Activated T-helper 2 cell treated with anti-CD3 and anti-CD28 coated beads, Interferon-gamma antibody, Interleukin-2, Interleukin-4, amounts not matched to agents 10 μg/mL and 5 μg/mL and 100 μg/mL, durations not matched to agents 14 hours and 24 hours and 36 hours (primary cell): Measurements from ENCODE around the gene ATP5F1C. TPM values are rescaled to one million over a fixed set of nuclear protein-coding genes. Genes with fewer than 3 reads are reported as not detected.
"Not testable (repeated sequence)": the region's sequence is repeated elsewhere in the genome, so short reads cannot be mapped to it uniquely, and the experiment has no call there.

Experiments used
- DNase-seq: peaks from one replicate; pipeline ENCODE4 v3.0.0; 2021; ENCODE audit warnings: low spot score
- H3K27ac Mint-ChIP-seq: one replicate; pipeline ENCODE4 v1.8.0; 2021; ENCODE audit warnings: mixed read lengths
- H3K27me3 Mint-ChIP-seq: one replicate; pipeline ENCODE4 v1.8.0; 2021; ENCODE audit warnings: low read depth, mixed read lengths
- H3K36me3 Mint-ChIP-seq: one replicate; pipeline ENCODE4 v1.8.0; 2021; ENCODE audit warnings: low read depth, mixed read lengths
- H3K4me1 Mint-ChIP-seq: one replicate; pipeline ENCODE4 v1.8.0; 2021; ENCODE audit warnings: low read depth, mixed read lengths
- H3K4me3 Mint-ChIP-seq: one replicate; pipeline ENCODE4 v1.8.0; 2021; ENCODE audit warnings: low read depth, mild to moderate bottlenecking, moderate library complexity, mixed read lengths
- H3K9me3 Mint-ChIP-seq: one replicate; pipeline ENCODE4 v1.8.0; 2021; ENCODE audit warnings: mixed read lengths
- intact Hi-C: fragments of 100-400 bp; cut with micrococcal nuclease; formaldehyde crosslinking; loops from one replicate; pipeline ENCODE4 v1.15.1; 2023
- total RNA-seq: library from RNA; stranded (reverse); gene quantifications from 2 replicates; pipeline ENCODE4 v1.2.3, GENCODE V29; 2022

Gene ATP5F1C
- total RNA-seq, 1 donor from 2014 or later, result 403 TPM

GRCh38 chr10:7773845-7774801 is 13.9 kb upstream of the ATP5F1C start:
- H3K27me3 Mint-ChIP-seq, result no peaks in the 10 kb centered on the region
- no peak overlapping the region for H3K27ac Mint-ChIP-seq
- no peaks in the 10 kb centered on the region for H3K9me3 Mint-ChIP-seq
- H3K4me3 Mint-ChIP-seq, result no peak overlapping the region
- H3K36me3 Mint-ChIP-seq, result peaks cover 57% of the 10 kb centered on the region
- H3K4me1 Mint-ChIP-seq, result no peaks in the 10 kb centered on the region
- DNase-seq, result no peak
- intact Hi-C loops, result no loop called here

- Mint-ChIP-seq H3K27ac (no peak overlapping the region), H3K4me1 (peaks cover 3% of the 10 kb centered on the region), H3K36me3 (peaks cover 66% of the 10 kb centered on the region), H3K9me3 (no peaks in the 10 kb centered on the region), H3K27me3 (no peaks in the 10 kb centered on the region), H3K4me3 (no peak overlapping the region)
- no peak for DNase-seq
- intact Hi-C loops, result no loop called here
Observed at GRCh38 chr10:7776777-7777176, 11.2 kb upstream of the ATP5F1C start.

- not testable (repeated sequence) for H3K4me3 Mint-ChIP-seq, H3K27ac Mint-ChIP-seq, H3K9me3 Mint-ChIP-seq, H3K27me3 Mint-ChIP-seq, DNase-seq
- H3K36me3 Mint-ChIP-seq, result peaks cover 44% of the 10 kb centered on the region
- peaks cover 17% of the 10 kb centered on the region for H3K4me1 Mint-ChIP-seq
- intact Hi-C loops, result loop anchor here (10.0 kb wide), 1 partner anchor 1523 kb away; no protein-coding TSS in a partner anchor
Observed at GRCh38 chr10:7782194-7782593, 5.8 kb upstream of the ATP5F1C start.

DNA sequence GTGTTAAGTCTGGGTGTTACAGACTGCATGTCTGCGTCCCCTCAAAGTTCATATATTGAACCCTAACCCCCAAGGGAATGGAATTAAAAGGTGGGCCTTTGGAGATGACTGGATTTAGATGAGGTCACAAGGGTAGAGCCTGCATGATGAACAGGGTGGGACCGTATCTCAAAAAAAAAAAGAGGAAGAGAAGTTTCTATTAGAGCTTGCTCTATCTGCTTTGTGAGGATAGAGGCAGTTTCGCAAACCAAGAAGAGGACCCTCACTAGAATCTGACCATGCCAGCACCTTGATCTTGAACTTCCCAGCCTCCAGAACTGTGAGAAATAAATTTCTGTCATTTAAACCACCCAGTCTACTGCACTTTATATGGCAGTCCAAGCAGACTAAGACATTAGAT is 1.5 kb upstream of the ATP5F1C start:
- peaks cover 24% of the 10 kb centered on the region for H3K36me3 Mint-ChIP-seq
- no peak overlapping the region for H3K27ac Mint-ChIP-seq
- H3K4me1 Mint-ChIP-seq, result peaks cover 26% of the 10 kb centered on the region
- H3K27me3 Mint-ChIP-seq, result no peaks in the 10 kb centered on the region
- intact Hi-C loops, result loop anchor here (10.0 kb wide), 1 partner anchor 1518 kb away; no protein-coding TSS in a partner anchor
- no peaks in the 10 kb centered on the region for H3K9me3 Mint-ChIP-seq
- no peak for DNase-seq
- H3K4me3 Mint-ChIP-seq, result no peak overlapping the region

GRCh38 chr10:7787150-7787856 is 674 bp upstream of the ATP5F1C start:
- no peak for DNase-seq
- no peaks in the 10 kb centered on the region for H3K9me3 Mint-ChIP-seq
- intact Hi-C loops, result loop anchor here (10.0 kb wide), 1 partner anchor 1517 kb away; no protein-coding TSS in a partner anchor
- H3K27ac Mint-ChIP-seq, result no peak overlapping the region
- no peak overlapping the region for H3K4me3 Mint-ChIP-seq
- H3K27me3 Mint-ChIP-seq, result no peaks in the 10 kb centered on the region
- H3K4me1 Mint-ChIP-seq, result peaks cover 31% of the 10 kb centered on the region
- peaks cover 32% of the 10 kb centered on the region for H3K36me3 Mint-ChIP-seq

DNA sequence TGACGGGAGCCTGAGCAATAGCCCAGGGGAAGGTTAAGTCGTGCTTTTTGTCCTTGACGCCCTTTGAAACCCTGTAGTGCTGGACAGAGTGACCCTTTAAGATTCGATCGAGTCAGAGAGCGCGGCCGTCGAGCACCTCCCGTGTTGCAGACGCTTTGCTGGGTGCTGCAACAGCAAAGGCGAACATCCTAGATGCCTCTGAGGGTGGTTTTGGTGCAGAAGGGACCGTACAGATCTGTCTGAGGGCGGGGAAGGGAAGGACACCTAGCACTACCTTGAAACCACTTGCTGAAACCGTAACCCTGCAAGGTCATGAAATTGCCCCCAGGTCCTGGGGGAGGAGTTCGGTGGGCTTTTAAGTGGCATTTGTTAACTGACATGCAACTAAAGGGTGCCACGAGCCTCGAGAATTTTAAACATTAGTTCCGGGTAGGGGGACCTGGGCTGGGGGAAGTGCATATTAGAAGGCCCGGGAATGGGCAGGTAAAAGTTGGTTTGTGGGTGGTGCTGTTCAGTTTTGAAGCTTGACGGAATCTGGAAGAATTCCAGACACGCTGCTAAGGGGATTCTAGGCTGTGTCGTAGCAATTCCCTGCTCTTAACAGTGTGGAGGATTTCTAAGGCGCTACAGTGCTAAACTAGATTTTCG is 786 bp downstream of the ATP5F1C start:
- peaks cover 36% of the 10 kb centered on the region for H3K36me3 Mint-ChIP-seq
- H3K27ac Mint-ChIP-seq, result no peak overlapping the region
- DNase-seq, result no peak
- intact Hi-C loops, result loop anchor here (1.0 to 10.0 kb wide), 2 partner anchors 30 to 1516 kb away; partner anchors contain the start of gene TAF3
- H3K4me1 Mint-ChIP-seq, result peaks cover 35% of the 10 kb centered on the region
- no peaks in the 10 kb centered on the region for H3K9me3 Mint-ChIP-seq
- H3K4me3 Mint-ChIP-seq, result no peak overlapping the region
- no peaks in the 10 kb centered on the region for H3K27me3 Mint-ChIP-seq

GRCh38 chr10:7789390-7789789 is 1.4 kb downstream of the ATP5F1C start:
- no peaks in the 10 kb centered on the region for H3K27me3 Mint-ChIP-seq
- no peaks in the 10 kb centered on the region for H3K9me3 Mint-ChIP-seq
- no peak for DNase-seq
- peaks cover 41% of the 10 kb centered on the region for H3K4me1 Mint-ChIP-seq
- peaks cover 39% of the 10 kb centered on the region for H3K36me3 Mint-ChIP-seq
- intact Hi-C loops, result loop anchor here (10.0 kb wide), 1 partner anchor 1515 kb away; no protein-coding TSS in a partner anchor
- no peak overlapping the region for H3K27ac Mint-ChIP-seq
- no peak overlapping the region for H3K4me3 Mint-ChIP-seq

GRCh38 chr10:7792541-7792940 is 4.6 kb downstream of the ATP5F1C start:
- Mint-ChIP-seq H3K4me3 (no peak overlapping the region), H3K27me3 (no peaks in the 10 kb centered on the region), H3K9me3 (no peaks in the 10 kb centered on the region), H3K36me3 (peaks cover 55% of the 10 kb centered on the region), H3K4me1 (peaks cover 55% of the 10 kb centered on the region), H3K27ac (no peak overlapping the region)
- intact Hi-C loops, result no loop called here
- no peak for DNase-seq

DNA sequence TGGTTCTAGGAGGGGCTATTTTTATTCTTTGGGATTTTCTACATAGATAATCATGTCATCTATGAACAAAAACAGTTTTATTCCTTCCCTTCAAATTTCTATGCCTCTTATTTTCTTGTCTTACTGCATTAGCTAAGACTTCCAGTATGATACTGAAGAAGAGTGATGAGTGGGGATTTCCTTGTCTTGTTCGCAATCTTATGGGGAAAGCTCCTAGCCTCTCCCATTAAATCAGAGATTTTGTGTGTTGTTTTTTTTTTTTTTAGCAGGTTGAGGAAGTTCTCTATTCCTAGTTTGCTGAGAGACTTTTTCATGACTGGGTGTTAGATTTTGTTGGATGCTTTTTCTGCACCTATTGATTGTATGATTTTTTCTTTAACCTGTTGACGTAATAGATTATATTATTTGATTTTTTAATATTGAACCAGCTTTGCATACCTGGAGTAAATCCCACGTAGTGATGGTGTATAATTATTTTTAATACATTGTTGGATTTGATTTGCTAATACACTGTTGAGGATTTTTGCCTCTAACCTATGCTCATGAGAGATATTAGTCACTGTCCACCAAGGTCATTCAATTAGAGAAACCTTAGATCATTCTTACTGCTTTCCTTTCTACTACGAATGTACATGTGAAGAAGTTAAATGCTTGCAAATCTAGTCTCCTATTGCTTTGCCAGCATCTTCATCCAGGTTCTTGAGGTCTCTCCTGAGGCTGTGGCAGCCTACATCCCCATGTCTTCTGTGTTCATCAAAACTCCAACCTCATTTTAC is 6.5 kb downstream of the ATP5F1C start:
- no peak overlapping the region for H3K4me3 Mint-ChIP-seq
- no peak for DNase-seq
- intact Hi-C loops, result no loop called here
- H3K4me1 Mint-ChIP-seq, result peaks cover 59% of the 10 kb centered on the region
- H3K27me3 Mint-ChIP-seq, result no peaks in the 10 kb centered on the region
- peaks cover 67% of the 10 kb centered on the region for H3K36me3 Mint-ChIP-seq
- H3K27ac Mint-ChIP-seq, result peak overlapping the region; percentile 11
- no peaks in the 10 kb centered on the region for H3K9me3 Mint-ChIP-seq

DNA sequence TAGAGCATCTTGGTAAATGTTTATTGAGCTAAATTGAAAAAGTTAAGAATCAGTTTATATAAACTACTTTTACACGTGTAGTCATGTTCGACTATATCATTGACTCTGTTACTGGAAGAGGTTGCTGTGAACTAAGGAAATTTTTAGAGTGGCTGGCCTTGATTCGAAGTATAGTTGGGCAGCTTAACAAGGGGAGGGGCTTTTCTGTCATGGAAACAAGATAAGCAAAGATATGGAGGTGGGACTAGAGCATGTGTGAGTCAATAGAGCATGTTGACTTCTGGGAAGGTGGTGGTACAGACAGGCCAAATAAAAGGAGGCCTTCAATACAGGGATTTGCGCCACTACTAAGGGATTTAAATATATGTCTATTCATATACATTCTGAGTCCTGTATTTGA is 7.6 kb downstream of the ATP5F1C start:
- intact Hi-C loops, result no loop called here
- Mint-ChIP-seq H3K9me3 (no peaks in the 10 kb centered on the region), H3K27ac (peak overlapping the region; percentile 3), H3K27me3 (no peaks in the 10 kb centered on the region), H3K4me3 (no peak overlapping the region), H3K36me3 (peaks cover 71% of the 10 kb centered on the region), H3K4me1 (peaks cover 51% of the 10 kb centered on the region)
- no peak for DNase-seq

DNA sequence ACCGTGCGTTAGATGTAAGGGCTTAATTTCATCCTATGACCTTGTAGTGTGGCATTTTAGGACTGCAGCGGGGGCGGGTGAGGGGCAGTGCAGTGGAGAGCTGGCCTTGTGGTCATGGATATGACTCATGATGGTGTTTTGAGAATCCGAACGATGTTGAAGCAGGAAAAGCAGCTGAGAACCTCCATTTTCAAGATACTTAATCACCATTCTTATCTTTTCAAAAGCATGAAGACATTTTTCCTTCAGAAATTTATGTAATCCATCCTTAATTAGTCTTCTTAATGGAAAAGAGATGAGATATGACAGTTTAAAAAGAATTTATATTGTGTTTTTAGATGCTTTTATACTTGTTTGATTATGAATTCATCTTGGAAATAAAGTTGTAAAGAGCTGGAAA is 9.6 kb downstream of the ATP5F1C start:
- H3K4me1 Mint-ChIP-seq, result peaks cover 40% of the 10 kb centered on the region
- DNase-seq, result no peak
- H3K36me3 Mint-ChIP-seq, result peaks cover 69% of the 10 kb centered on the region

GRCh38 chr10:7802606-7803005 is 14.6 kb downstream of the ATP5F1C start:
- intact Hi-C loops, result no loop called here
- H3K4me1 Mint-ChIP-seq, result peaks cover 5% of the 10 kb centered on the region
- DNase-seq, result no peak
- peaks cover 71% of the 10 kb centered on the region for H3K36me3 Mint-ChIP-seq
- H3K9me3 Mint-ChIP-seq, result no peaks in the 10 kb centered on the region
- no peaks in the 10 kb centered on the region for H3K27me3 Mint-ChIP-seq
- H3K27ac Mint-ChIP-seq, result no peak overlapping the region
- no peak overlapping the region for H3K4me3 Mint-ChIP-seq

More for the DNA sequence above, 9.6 kb downstream of the ATP5F1C start:
- no peaks in the 10 kb centered on the region for H3K27me3 Mint-ChIP-seq
- peak overlapping the region; percentile 64 for H3K27ac Mint-ChIP-seq
- H3K4me3 Mint-ChIP-seq, result no peak overlapping the region
- H3K9me3 Mint-ChIP-seq, result no peaks in the 10 kb centered on the region
- intact Hi-C loops, result no loop called here
